AG04449 (cell line): Measurements from ENCODE around the gene VCAN.

Experiments
- CTCF ChIA-PET: fragments of 350-600 bp; formaldehyde crosslinking; extraction: SDS; loops from one replicate; lab custom pipeline; 2021; ENCODE audit warnings: antibody characterized with exemption; lab: Yijun Ruan, JAX
- POLR2A ChIA-PET: fragments of 400-600, 350-600 bp; formaldehyde crosslinking; extraction: SDS; loops from one replicate; lab custom pipeline; 2020; ENCODE audit warnings: antibody characterized with exemption, inconsistent platforms; lab: Yijun Ruan, JAX
- DNase-seq: peaks from one replicate; pipeline ENCODE4 v3.0.0-alpha.2; 2010; ENCODE audit warnings: low read depth, low spot score
- H3K4me3 ChIP-seq: 2 replicates; pipeline ENCODE4 v1.5.1; 2011; ENCODE audit warnings: low read depth, mild to moderate bottlenecking, control low read depth, low read length
- TF ChIP-seq, protein P1 (sequence below): IDR thresholded peaks from one replicate; pipeline ENCODE4 v1.5.1; 2011; ENCODE audit warnings: mild to moderate bottlenecking, moderate library complexity, low read length, control low read depth, inconsistent platforms; ENCODE audit not compliant: insufficient read depth; ENCODE audit errors: missing control alignments

VCAN gene

DNA sequence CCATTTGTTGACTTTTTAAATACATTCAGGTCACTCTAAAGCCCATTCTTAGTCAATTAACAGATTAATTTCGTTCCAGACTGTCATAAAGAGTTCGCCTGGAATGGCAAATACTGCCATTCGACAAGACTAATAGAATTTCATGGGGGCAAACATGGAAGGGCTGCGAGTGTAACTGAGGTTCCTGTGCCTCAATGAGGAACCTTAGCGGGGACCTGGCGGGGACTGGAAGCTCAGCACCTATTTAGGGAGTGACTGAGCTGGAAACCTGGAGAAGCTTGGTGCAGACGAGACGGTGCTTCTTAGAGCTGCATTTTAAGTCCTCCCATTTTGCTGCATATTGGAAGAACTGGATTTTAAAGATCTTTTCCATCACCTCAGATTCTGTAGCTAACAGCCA lies 3.4 kb downstream of the VCAN start:
- DNase-seq, result no peak
- TF ChIP-seq, protein P1, sequence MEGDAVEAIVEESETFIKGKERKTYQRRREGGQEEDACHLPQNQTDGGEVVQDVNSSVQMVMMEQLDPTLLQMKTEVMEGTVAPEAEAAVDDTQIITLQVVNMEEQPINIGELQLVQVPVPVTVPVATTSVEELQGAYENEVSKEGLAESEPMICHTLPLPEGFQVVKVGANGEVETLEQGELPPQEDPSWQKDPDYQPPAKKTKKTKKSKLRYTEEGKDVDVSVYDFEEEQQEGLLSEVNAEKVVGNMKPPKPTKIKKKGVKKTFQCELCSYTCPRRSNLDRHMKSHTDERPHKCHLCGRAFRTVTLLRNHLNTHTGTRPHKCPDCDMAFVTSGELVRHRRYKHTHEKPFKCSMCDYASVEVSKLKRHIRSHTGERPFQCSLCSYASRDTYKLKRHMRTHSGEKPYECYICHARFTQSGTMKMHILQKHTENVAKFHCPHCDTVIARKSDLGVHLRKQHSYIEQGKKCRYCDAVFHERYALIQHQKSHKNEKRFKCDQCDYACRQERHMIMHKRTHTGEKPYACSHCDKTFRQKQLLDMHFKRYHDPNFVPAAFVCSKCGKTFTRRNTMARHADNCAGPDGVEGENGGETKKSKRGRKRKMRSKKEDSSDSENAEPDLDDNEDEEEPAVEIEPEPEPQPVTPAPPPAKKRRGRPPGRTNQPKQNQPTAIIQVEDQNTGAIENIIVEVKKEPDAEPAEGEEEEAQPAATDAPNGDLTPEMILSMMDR, result no peak
- ChIA-PET POLR2A (interaction anchor here (1.0 to 1.8 kb wide), 2 partner anchors 1078 to 1086 kb away, joined by 3 to 5 read pairs; no protein-coding TSS in a partner anchor), CTCF (interaction anchor here (1.2 to 2.4 kb wide), 6 partner anchors 11 to 1118 kb away, joined by 3 to 11 read pairs (median 4); no protein-coding TSS in a partner anchor)
- peak overlapping the region; percentile 82 for H3K4me3 ChIP-seq

DNA sequence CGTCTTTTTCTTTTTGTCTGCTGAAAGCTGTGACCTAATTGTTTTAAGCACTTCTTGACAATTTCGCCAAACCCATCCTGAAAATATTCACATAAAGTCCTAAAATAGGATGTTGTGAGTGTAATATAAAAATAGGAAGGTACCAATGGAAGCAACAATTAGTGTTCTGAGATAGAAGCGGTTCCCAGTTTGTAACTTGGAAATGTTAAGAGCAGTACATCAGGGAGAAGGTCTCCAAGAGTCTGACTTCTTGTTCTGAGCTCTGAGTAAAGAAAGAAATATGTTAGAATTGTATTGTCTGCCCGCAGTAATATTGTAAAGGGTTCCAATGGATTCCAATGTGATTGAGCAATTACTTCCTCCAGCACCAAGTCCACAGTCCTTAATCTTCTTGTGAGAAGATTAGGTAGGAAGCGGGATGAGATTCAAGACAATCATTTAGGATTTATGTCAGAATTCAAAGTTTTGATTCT lies 3.9 kb downstream of the VCAN start:
- TF ChIP-seq, protein P1, result no peak
- DNase-seq, result peak; percentile 71
- CTCF ChIA-PET, result interaction anchor here (1.2 to 2.4 kb wide), 6 partner anchors 11 to 1118 kb away, joined by 3 to 11 read pairs (median 4); no protein-coding TSS in a partner anchor
- POLR2A ChIA-PET, result interaction anchor here (0.6 to 1.0 kb wide), 2 partner anchors 1087 to 1141 kb away, joined by 3 to 4 read pairs; no protein-coding TSS in a partner anchor
- H3K4me3 ChIP-seq, result peak overlapping the region; percentile 82

DNA sequence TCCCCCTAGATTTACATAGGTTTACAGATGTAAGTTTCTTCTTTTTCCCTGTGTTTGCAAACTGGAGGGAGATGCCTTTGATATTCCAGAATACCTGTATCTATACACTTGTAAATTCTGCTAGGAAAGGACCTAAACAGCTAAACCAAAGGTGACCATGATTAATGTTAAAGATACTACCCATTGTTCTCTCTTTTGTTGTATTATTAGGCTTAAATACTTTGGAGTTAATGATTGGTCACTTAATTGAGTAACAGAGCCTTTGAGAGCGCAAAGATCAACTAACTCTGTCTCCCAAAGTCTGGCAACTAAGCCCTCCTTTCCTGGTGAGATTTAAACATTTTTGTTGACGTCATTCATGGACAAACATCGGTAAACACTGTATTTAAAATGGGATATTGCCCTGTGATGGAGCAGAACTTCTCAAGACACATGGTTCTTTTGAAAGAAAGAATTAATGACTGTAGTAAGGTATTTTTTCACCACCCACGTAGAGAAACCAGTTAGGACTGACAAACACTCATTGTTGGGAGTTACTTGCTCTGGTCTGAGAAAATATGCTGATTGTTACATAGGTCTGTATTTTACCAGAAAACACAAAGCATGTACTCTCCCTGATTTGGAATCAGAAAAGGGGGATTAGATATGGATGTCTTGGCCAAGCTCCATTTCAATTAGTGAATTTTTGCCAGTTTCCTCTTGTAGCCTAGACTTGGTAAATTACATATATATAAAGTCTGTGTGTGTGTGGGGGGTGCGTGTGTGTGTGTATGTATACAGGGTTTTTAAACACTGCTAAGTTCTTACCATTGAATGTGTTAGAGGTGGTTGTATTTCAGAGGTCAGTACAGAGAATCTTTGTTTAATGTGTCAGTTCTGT lies 4.6 kb downstream of the VCAN start:
- TF ChIP-seq, protein P1, result no peak
- H3K4me3 ChIP-seq, result no peak overlapping the region
- ChIA-PET CTCF (interaction anchor here (1.0 to 2.4 kb wide), 7 partner anchors 10 to 1124 kb away, joined by 3 to 11 read pairs (median 4); no protein-coding TSS in a partner anchor), POLR2A (interaction anchor here (0.6 to 1.0 kb wide), 2 partner anchors 1087 to 1142 kb away, joined by 3 to 4 read pairs; no protein-coding TSS in a partner anchor)
- no peak for DNase-seq

DNA sequence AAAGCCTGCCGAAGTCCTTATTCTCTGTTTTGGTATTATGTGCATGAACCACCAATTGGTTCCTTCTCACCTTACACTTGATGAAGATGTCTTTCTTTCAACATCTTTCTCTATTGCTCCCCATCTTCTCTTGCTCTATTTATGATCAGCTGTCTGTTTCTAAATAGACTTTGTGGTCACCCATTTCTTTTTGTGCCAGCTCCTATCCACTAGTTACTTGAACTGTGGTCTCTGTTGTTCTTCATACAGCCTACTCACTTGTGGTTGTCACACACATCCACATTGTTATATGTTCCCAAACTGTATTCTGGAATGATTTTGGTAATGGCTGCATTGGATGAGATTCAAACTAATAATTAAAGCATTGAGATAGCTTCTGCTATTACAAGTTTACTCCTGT lies 11.4 kb downstream of the VCAN start:
- no peak overlapping the region for H3K4me3 ChIP-seq
- DNase-seq, result no peak
- ChIA-PET CTCF (no interaction called here), POLR2A (no interaction called here)
- TF ChIP-seq, protein P1, result no peak

DNA sequence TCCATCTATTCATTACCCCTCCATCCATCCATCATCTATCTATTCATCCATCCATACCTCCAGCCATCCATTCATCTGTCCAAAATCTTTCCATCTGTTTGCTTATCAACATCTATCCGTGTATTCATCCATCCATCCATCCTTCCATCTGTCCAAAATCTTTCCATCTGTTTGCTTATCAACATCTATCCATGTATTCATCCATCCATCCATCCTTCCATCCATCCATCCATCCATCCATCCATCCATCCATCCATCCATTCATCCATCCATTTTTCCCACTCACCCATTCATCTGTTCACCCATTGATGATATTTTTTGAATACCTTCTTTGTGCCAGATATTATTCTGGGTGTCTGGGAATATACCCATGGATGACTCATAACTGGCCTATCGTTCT lies 12.8 kb downstream of the VCAN start:
- no peak overlapping the region for H3K4me3 ChIP-seq
- CTCF ChIA-PET, result no interaction called here
- TF ChIP-seq, protein P1, result no peak
- POLR2A ChIA-PET, result no interaction called here
- DNase-seq, result no peak

DNA sequence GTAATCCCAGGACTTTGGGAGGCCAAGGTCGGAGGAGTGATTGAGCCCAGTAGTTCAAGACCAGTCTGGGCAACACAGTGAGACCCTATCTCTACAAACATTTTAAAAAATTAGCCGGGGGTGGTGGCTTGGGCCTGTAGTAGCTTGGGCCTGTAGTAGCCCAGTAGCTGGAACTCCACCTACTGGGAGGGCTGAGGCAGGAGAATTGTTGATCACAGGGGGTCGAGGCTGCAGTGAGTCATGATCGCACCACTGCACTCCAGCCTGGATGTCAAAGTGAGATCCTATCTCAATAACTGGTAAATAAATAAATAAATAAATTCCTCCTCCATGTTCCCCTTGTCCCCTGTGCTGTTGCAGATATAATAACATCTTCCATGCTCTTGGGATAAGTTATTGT lies 14.3 kb downstream of the VCAN start:
- TF ChIP-seq, protein P1, result no peak
- ChIA-PET CTCF (interaction anchor here (0.9 to 1.2 kb wide), 2 partner anchors 11 to 1134 kb away, joined by 3 read pairs; no protein-coding TSS in a partner anchor), POLR2A (no interaction called here)
- DNase-seq, result no peak
- no peak overlapping the region for H3K4me3 ChIP-seq
